H1 (cell line): ENCODE measurements around the gene PPP6R1.

ENCODE experiments used
- JUN ChIP-seq: IDR thresholded peaks from 2 replicates; pipeline ENCODE4 v1.6.1; 2011; ENCODE audit warnings: low read depth, mild to moderate bottlenecking, improper control_type of control experiment, low read length
- ZNF274 ChIP-seq: IDR thresholded peaks from 2 replicates; pipeline ENCODE4 v1.7.0; 2012; ENCODE audit warnings: low read length, borderline replicate concordance; ENCODE audit errors: extremely low read depth

DNA sequence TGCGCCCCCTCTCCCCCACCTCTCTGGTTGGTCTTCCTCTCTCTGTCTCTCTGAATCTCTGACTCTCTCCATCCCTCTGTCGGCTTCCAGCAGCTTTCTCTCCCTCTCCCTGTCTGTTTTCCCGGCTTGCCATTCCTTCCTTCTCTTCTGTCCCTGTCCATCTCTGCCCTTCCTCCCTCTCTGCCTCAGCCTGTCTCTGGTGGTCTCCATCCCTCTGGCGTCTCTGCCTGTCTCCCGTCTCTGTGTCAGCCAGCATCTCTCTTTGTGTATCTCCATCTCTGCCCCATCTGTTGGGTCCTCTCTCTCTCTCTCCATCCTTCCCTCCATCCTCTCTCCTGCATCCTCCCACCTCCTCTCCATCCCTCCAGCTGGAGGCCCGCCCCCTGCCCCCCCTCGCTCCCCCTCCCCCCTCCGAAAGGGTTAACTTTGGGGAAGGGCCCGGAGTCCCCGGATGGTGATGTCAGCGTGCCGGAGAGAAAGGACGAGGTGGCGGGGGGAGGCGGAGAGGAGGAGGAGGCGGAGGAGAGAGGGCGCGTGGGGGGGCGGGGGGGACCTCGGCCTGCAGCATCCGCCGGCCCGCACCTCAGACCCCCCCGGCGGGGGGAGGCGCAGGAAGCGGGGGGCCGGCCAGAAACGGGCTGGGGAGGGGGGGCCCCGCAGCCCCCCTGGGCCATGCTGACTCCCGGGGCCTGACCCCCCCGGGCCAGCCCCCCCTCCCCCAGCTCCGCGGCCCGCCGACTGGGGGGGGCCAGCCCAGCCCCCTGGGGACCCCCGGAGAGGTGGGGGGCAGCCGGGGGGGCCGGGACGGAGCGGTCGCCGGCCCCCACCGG lies 24.9 kb upstream of the PPP6R1 start, which contains the start of gene BRSK1:
- TF ChIP-seq ZNF274 = no peak
- no peak for TF ChIP-seq JUN
